ENCODE results near the gene NR3C2. TPM values are rescaled to one million over a fixed set of nuclear protein-coding genes. Genes with fewer than 3 reads are reported as not detected.
A peak's percentile ranks its signal among the peaks of the same experiment; 100 is the strongest.

Gene NR3C2
- polyA plus RNA-seq, 10 donors = 8.6 to 19.1 (median 13.3) TPM

DNA sequence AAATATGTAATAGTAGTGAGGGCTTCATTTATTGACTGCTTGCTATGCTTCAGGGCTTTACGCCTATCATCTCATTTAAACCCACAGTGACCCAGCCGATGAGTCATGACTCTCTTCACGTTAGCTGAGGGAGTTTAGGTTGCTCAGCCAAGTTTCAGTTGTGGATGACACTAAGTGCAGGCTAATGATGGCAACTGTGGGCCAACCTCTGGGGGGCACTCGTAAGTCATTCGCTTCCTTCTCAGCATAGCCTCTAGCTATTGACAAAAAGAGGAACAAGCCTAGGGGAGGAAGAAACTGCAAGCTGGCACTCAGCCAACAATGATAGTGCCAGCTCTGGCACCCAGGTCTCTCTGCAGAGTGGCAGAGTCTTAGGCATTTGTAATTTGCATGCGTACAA lies 385.3 kb downstream of the NR3C2 start:
- DNase-seq = peak in 1 of 3 donors; percentile 52

DNA sequence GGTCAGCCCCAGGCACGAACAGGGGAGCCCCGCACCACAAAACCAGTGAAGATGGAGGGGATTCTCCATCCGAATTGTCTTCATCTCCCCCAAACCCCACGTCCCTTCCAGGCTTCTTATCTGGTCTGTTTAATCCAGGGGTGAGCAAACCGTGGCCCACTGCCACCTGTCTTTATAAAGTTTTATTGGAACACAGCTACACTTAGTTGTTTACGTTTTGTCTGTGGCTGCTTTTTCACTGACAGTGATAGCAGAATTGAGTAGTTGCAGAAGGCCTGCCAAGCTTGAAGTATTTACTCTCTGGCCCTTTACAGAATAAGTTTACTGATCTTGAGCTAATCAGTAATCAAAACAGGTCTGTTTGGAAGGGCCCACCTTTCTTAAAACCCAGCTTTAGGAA lies 386.4 kb downstream of the NR3C2 start:
- no peak for DNase-seq

DNA sequence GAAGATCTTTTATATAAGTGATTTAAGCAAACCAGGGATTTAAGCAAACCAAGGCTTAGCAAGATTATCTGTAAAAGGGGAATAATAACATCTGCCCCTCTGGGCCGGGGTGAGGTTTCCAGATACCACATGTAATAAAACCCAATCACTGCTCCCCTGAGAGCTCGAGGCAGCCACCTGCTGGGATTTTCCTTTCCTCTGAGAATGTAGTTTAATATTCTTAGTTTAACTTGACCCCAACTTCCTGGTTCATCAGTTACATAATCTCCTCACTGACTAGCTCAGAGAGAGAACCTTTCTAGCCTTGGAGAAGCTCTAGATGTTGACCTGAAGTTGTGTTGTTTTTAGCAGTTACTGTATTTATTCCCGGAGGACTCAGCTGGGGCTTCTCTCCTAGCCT lies 387.9 kb downstream of the NR3C2 start:
- DNase-seq = no peak

DNA sequence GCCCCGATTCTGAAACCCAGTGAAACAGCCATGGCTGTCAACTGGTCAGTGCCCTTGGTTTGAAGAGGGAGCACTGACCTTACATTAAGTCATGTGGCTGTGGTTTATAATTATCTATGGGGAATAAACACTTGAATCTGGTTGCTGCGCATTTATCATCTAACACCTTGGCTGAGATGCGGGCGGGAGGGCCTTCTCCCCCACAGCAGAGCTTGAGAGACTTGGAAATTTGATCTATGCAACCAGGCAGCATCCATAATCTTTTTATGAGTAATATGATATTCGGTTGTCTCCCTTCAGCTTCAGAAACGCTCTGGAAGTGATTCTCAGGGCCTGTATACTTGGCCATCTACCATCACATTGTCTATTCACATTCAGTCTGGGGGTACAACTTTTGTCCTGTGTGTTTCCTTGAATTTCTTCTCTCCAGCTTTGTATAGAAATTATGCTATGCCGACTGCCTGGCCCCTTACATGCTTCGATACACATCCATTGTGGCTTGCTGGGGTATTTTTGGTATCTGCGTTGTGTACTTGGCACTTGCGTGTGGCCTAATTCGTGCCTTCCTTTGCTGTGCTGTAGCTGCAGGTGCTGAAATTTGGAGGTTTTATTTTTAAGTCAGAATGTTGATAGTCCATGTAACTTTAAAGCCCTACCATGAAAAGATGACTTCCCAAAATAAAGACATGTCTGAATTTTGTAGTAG lies 388.8 kb downstream of the NR3C2 start:
- no peak for DNase-seq

DNA sequence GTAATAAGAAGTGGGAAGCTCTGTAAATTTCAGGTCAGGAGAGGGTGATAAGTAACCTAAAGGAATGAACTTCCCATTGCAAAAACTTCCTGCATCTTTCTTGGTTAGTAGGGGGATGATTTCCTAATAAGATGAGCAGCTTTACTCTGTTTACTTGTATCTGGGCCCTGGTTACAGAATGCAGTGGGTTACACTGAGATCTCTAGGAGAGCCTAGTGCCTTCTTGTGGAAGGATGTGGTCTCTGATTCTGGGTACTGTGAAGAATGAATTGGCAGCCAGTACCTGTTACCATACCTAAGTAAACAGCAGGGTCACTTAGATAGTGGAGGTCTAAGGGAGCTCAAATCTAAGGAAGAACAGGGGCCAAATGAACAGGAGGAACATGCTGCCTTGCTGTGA lies 389.8 kb downstream of the NR3C2 start:
- DNase-seq = no peak

DNA sequence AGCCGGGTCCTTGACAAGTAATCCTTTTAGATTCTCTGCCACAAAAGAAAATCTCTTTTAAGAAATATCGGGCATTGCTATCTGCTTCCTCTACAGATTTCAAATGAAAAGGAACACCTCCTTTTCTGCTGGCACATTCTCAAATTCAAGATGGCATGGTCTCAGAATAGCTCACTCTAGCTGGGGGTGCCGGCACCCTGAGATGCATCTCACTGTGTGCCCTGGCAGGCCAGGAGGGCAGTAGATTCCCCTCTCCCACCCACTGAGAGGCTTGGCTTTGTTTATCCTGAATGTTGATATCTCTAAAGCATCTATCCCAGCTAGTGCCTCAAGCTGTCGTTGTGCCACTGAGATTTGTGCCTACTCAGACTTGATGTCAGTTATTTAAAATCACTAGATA lies 390.8 kb downstream of the NR3C2 start:
- no peak for DNase-seq

DNA sequence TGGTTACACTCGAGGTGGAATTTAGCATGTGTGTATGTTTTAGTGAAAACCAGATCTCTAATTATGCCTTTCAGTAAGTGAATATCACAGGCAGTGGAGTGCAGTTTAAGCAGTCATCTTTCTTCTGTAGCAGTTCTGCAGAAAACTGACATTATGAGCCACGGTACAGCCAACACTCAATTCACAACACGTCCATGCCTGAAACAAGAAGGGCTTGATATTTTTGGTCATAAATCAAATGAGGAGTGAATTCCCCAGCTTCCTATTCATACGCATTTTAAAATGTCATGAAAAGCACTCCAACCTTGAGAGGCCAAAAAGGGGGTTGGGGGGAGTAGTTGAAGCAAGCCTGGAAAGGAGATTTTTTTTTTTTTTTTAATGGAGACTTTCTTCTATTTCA lies 393.6 kb downstream of the NR3C2 start:
- peak in 2 of 3 donors; percentile 30 to 54 for DNase-seq

DNA sequence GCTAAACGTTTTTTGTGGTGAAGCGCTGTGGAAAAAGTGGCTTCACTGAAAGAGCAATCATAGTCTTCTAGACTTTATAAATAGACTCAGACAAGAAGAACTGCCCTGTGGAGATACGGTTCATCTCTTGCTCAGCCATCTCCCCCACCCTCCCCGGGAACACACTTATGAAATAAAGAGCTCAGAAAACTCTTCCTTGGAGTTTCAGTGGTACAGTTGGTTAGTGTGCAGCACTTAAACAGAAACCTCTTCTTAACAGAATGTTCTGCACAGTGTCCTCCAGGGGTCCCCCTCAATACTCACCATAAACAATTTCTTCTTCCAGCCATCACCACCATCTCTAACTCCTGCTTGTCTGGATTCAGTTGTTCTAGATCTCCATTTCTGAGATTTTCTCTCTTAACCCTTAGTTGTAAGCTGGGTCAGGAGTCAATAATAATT lies 397.3 kb downstream of the NR3C2 start:
- DNase-seq = no peak

DNA sequence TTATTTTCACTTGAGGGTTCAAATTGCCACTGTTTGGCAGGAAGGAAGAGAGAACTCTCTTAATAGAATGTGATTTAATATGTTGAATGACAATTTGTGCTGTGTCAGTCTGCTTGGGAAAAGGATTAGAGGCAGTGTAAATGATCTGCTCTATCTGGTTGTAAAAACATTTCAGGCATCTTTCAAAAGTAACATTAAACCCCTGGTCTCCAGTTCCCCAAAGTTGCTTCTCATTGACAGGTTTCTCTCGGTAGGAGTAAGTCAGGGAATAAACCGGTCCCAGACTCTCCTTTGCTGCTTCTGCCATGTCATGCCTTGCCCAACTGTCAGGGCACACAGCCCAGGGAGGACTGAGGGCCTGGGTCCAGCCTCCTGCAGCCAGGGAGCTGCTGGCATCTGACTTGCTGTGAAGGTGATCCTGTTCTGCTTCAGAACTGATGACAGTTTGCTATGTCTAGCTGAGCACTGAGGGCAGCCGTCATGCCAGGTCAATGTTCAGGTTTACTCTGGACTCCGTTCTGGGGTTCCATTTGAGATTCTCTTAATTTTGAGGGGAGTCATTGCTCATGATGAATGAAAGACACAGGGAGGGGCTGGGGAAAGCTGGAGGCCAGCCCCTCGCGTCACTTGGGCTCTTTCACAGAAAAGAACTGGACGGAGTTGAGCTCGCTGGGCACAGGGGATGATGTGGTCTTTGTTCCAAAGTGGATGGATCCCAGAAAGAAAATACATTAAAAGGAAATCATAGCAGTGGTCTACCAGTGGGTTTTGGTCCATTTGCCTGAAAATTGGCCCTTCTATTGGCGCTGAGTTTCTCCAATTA lies 397.9 kb downstream of the NR3C2 start:
- DNase-seq = peak; percentile 35 to 62 (median 62)

DNA sequence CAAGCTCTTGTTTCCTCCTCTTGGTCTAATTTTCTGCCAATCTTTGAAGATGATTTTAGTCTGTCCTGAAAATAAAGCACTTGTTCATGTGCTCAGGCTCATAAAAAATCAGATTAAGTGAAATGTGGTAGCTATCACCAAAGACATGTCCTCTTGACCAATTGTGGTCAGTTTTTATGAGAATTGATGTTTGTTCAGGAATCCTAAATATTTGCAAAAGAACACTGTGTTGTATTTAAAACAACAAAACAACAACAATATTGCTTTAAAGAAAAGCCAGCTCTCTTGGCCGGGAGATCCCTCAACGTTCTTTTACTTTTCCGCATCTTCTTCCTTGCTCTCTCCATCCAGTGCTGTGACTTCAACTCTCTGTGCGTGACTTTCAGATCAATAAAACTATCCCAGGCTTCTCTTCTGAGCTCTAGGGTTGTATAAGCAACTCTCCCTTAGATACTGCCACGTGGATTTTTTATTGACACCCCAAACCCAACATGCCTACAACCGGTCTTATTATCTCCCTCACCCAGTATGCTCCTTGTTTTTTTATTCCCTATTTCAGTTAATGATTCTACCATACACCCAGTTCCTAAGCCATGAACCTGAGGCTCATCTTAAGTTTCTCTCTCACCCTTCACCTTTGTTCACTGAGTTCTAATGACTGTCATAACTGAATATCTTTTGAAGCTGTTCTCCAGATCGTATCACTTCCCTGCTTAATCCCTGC lies 400.4 kb downstream of the NR3C2 start:
- no peak for DNase-seq

DNA sequence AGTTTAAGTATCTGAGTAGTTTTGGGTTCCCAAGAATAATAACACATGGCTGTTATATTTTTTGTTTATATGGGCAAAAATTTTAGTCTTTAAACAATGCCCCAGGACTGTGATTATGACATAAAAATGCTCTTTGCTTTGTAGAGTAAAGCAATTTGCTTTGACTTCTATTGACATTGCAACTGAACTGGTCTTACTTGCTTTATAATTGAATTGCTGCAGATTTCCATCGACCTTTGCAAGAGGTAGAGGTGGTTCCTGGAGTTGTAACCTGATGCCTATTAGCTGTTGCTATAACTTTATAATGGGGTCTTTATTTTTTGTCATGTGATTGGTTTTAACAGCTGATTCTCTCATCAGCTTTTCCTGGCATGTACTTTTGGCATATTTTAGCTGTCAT lies 407.4 kb downstream of the NR3C2 start:
- DNase-seq = no peak

DNA sequence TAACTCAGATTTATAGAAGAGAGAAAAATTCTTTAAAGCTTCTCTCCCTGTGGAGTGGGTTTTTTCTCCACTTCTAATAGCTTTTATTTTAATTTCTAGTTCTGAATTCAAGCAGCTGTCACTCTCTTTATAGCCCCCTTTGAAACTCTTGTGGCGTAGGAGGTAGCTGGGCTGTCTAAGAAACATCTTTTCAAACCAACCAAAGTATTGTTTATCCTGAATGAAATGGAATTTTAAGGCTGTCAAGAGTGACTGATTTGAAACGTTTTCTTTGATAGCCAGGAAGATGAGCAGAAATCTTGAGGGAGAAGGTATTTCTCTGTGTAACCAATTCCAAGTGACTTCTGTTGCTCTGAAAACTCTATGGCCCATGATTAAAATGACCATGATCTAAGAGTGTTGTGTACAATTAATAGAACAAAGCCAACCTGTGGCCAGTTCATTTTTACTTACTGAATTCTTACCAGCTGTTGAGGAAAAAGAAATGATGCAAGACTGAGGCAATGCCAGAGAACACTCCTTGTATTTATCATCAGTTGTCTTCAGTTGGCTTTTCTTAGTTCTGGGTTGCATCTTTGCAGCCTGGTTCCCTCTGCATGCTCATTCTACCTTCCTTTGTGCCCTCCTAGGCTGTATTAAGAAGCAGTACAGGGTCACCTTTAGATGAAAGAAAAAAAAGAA lies 411.9 kb downstream of the NR3C2 start:
- DNase-seq = no peak

DNA sequence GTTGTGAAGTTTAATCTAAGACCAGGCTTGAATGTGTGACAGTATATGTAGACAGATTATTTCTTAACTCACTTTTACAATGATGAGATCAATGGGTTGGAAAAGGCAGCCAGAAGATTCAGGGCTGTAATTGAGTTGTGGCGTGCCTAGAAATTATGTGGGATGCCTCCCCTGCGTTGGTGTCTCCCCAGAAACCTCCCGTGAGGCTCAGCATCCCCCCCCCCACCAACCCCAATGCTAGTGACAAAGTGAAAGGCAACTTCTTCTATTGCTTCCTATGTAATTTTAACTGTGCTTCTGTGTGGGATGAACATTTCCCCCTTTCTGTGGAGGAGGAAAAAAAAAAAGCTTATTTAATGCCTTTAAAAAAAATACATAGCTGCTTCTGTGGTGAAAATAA lies 412.4 kb downstream of the NR3C2 start:
- DNase-seq = no peak
